GM12878 (cell line): ENCODE results near the gene PLSCR4. TPM values are rescaled to one million over a fixed set of nuclear protein-coding genes. Genes with fewer than 3 reads are reported as not detected.

Experiments used
- ATAC-seq: fragments of 200-7000 bp; cut with Tn5 transposase; 3 replicates; pipeline ENCODE4 v1.9.1; 2020; ENCODE audit warnings: mild to moderate bottlenecking, moderate library complexity
- BruUV-seq: library from RNA; stranded (reverse); fragments of 400-500 nt; replicated peaks from 2 replicates; lab custom pipeline; 2021; lab: Mats Ljungman, UMichigan
- CTCF ChIA-PET: fragments of 300-600 bp; sonication (Branson Sonifier 250); formaldehyde crosslinking; extraction: SDS; loops from one replicate; lab custom pipeline; 2021; ENCODE audit warnings: inconsistent platforms; lab: Yijun Ruan, JAX
- POLR2A ChIA-PET: fragments of 350-600 bp; formaldehyde crosslinking; extraction: SDS; loops from one replicate; lab custom pipeline; 2021; ENCODE audit warnings: inconsistent platforms; lab: Charles Lee
- RAD21 ChIA-PET: fragments of 300-600 bp; sonication (Branson Sonifier 250); formaldehyde crosslinking; loops from one replicate; lab custom pipeline; 2023; ENCODE audit warnings: antibody characterized with exemption; ENCODE audit not compliant: unreplicated experiment; lab: Charles Lee
- SMC1A ChIA-PET: fragments of 300-600 bp; sonication (Branson Sonifier 250); formaldehyde crosslinking; loops from one replicate; lab custom pipeline; 2023; ENCODE audit not compliant: unreplicated experiment, uncharacterized antibody; lab: Charles Lee
- DNase-seq: peaks from one replicate; pipeline ENCODE4 v3.0.0-alpha.2; 2011; ENCODE audit warnings: low read depth, low spot score
- FAIRE-seq: peaks from 3 replicates; lab custom pipeline; 2011; peaks lifted over from hg19 to GRCh38; lab: Jason Lieb, UNC
- H2AFZ ChIP-seq: 2 replicates; pipeline ENCODE4 v1.6.0; 2011; ENCODE audit warnings: low read depth, low read length, control low read depth; ENCODE audit not compliant: control insufficient read depth
- H3K27ac ChIP-seq: 2 replicates; pipeline ENCODE4 v1.5.1; 2011; ENCODE audit warnings: control low read depth; ENCODE audit not compliant: control insufficient read depth, insufficient read depth
- H3K27me3 ChIP-seq, 2 experiments: replicated peaks in 1 of 2; 2 replicates each; pipeline versions ENCODE4 v1.6.0 to v1.6.1; 2011; ENCODE audit warnings: low read length in 1 of 2; ENCODE audit not compliant: control insufficient read depth in 2 of 2, insufficient read depth in 2 of 2
- H3K36me3 ChIP-seq, 2 experiments: 2 replicates each; pipeline ENCODE4 v1.5.1; 2011; ENCODE audit warnings: low read length in 1 of 2; ENCODE audit not compliant: control insufficient read depth in 2 of 2, insufficient read depth in 2 of 2
- H3K4me1 ChIP-seq: 2 replicates; pipeline ENCODE4 v1.6.1; 2011; ENCODE audit warnings: mild to moderate bottlenecking, low read length, moderate library complexity, mixed read lengths; ENCODE audit not compliant: control insufficient read depth, insufficient read depth
- H3K4me2 ChIP-seq: 2 replicates; pipeline ENCODE4 v1.6.0; 2011; ENCODE audit warnings: control low read depth; ENCODE audit not compliant: control insufficient read depth, insufficient read depth
- H3K4me3 ChIP-seq: fragments of 200-600 bp; sonication (generic); 2 replicates; pipeline ENCODE4 v1.5.1; 2016
- H3K79me2 ChIP-seq: 2 replicates; pipeline ENCODE4 v1.6.0; 2011; ENCODE audit warnings: low read length; ENCODE audit not compliant: control insufficient read depth, insufficient read depth
- H3K9ac ChIP-seq: 2 replicates; pipeline ENCODE4 v1.8.0; 2011; ENCODE audit warnings: low read length, control low read depth, mixed read lengths; ENCODE audit not compliant: control insufficient read depth, insufficient read depth
- H3K9me3 ChIP-seq: replicated peaks from 3 replicates; pipeline ENCODE4 v1.5.1; 2011; ENCODE audit warnings: mild to moderate bottlenecking, low read length; ENCODE audit not compliant: control insufficient read depth, insufficient read depth
- H4K20me1 ChIP-seq: 2 replicates; pipeline ENCODE4 v1.6.0; 2011; ENCODE audit not compliant: control insufficient read depth, insufficient read depth
- ATF3 ChIP-seq: IDR thresholded peaks from 2 replicates; pipeline ENCODE4 v1.6.1; 2011; ENCODE audit warnings: low read depth, mild to moderate bottlenecking, low read length, moderate library complexity, borderline replicate concordance; ENCODE audit errors: extremely low read depth
- CEBPZ ChIP-seq: fragments of 150-350 bp; IDR thresholded peaks from 2 replicates; pipeline ENCODE4 v1.6.1; 2016; ENCODE audit warnings: low read depth, low read length
- E2F4 ChIP-seq: IDR thresholded peaks from 2 replicates; pipeline ENCODE4 v1.6.1; 2012; ENCODE audit warnings: low read depth, low read length, improper control_type of control experiment
- EED ChIP-seq: sonication (generic); IDR thresholded peaks from 2 replicates; pipeline ENCODE4 v1.6.1; 2016; ENCODE audit warnings: antibody characterized with exemption, low read depth
- IKZF2 ChIP-seq, 2 experiments: fragments of 450-650 bp; IDR thresholded peaks; 2 replicates each; pipeline ENCODE4 v1.6.1; 2017; ENCODE audit warnings: mild to moderate bottlenecking in 2 of 2, moderate library complexity in 2 of 2
- IRF3 ChIP-seq: fragments of 450-650 bp; IDR thresholded peaks from 2 replicates; pipeline ENCODE4 v1.6.1; 2014; ENCODE audit warnings: mild to moderate bottlenecking
- NR2C2 ChIP-seq: IDR thresholded peaks from 2 replicates; pipeline ENCODE4 v1.6.1; 2011; ENCODE audit warnings: borderline replicate concordance, low read depth; ENCODE audit not compliant: control insufficient read depth, insufficient read length
- POLR2A ChIP-seq: IDR thresholded peaks from 2 replicates; pipeline ENCODE4 v1.6.1; 2011; ENCODE audit warnings: low read depth, mild to moderate bottlenecking, low read length
- RAD51 ChIP-seq: fragments of 450-650 bp; IDR thresholded peaks from 2 replicates; pipeline ENCODE4 v1.6.1; 2016; ENCODE audit warnings: moderate library complexity, mild to moderate bottlenecking, inconsistent platforms
- RELB ChIP-seq: fragments of 450-650 bp; IDR thresholded peaks from 2 replicates; pipeline ENCODE4 v1.6.1; 2017; ENCODE audit warnings: low read depth, mild to moderate bottlenecking, moderate library complexity
- SP1 ChIP-seq: IDR thresholded peaks from one replicate; pipeline ENCODE4 v1.6.1; 2011; ENCODE audit warnings: low read depth, low read length
- SPI1 ChIP-seq: IDR thresholded peaks from 2 replicates; pipeline ENCODE4 v1.6.1; 2011; ENCODE audit warnings: low read depth, mild to moderate bottlenecking, low read length, moderate library complexity, borderline replicate concordance; ENCODE audit not compliant: insufficient read depth
- ZNF274 ChIP-seq: IDR thresholded peaks from one replicate; pipeline ENCODE4 v1.8.0; 2011; ENCODE audit not compliant: insufficient read length, insufficient read depth
- ZNF622 ChIP-seq: fragments of 450-650 bp; IDR thresholded peaks from 2 replicates; pipeline ENCODE4 v1.6.1; 2017; ENCODE audit warnings: mild to moderate bottlenecking, inconsistent platforms
- WGBS: methylation state at CpG from one replicate; pipeline ENCODE4 v1.1.6; 2016; ENCODE audit warnings: low lambda C conversion rate; ENCODE audit not compliant: insufficient replicate concordance, insufficient coverage; ENCODE audit errors: missing lambda C conversion rate; 5-methylcytosine and 5-hydroxymethylcytosine counted together
- in situ Hi-C: fragments of 300-500 bp; cut with MboI; formaldehyde crosslinking; loops from 9 replicates; pipeline ENCODE4 v1.14.3; 2018; ENCODE audit warnings: mixed read lengths
- intact Hi-C: fragments of 100-400 bp; cut with micrococcal nuclease; formaldehyde crosslinking; loops from one replicate; pipeline ENCODE4 v1.14.2; 2022; ENCODE audit not compliant: unreplicated experiment
- polyA plus RNA-seq, 11 experiments: library from polyadenylated mRNA; depleted of rRNA in 4 of 11; unstranded in 6 of 11; stranded (reverse) in 5 of 11; fragments of >200 nt; fragmentation: Nextera tagmentation in 4 of 11; fragmentation: Illumina TruSeq in 1 of 11; extraction: Ambion mirVana in 4 of 11; extraction: Trizol in 1 of 11; gene quantifications; 1 replicate in 1 of 11; 2 replicates in 10 of 11; pipeline versions ENCODE4 v1.2.1 to v1.2.3, GENCODE V29; 2011 to 2016; ENCODE audit warnings: inconsistent platforms in 2 of 11, missing spikeins in 2 of 11, low read depth in 1 of 11
- total RNA-seq, 4 experiments: library from RNA; depleted of rRNA in 3 of 4; stranded (reverse); fragments of >200 nt in 3 of 4; fragmentation: Illumina TruSeq in 1 of 4; extraction: Trizol in 1 of 4; gene quantifications; 2 replicates each; pipeline versions ENCODE4 v1.2.1 to v1.2.3, GENCODE V29; 2013 to 2021

Gene PLSCR4
- total and polyA plus RNA-seq, 10 of the 15 experiments (the other 5 are each of a cell fraction or from before 2014, with no cell fraction given), result 0.02 TPM; not detected in 9

GRCh38 chr3:146262371-146263110, 11.6 kb upstream of the PLSCR4 start (continued):
- no peak for TF ChIP-seq ATF3
- no peak for TF ChIP-seq NR2C2
- TF ChIP-seq ZNF622, result no peak
- TF ChIP-seq, all 136 proteins: peak for 0

GRCh38 chr3:146259880-146260589, 9.1 kb upstream of the PLSCR4 start:
- FAIRE-seq (no peak), DNase-seq (no peak), ATAC-seq (no peak)
- intact Hi-C loops (no loop called here), in situ Hi-C loops (no loop called here)
- H3K27ac ChIP-seq, result no peak overlapping the region
- ChIA-PET CTCF (no interaction called here), POLR2A (no interaction called here), SMC1A (no interaction called here), RAD21 (no interaction called here)
- H3K9ac ChIP-seq, result no peak overlapping the region
- 31% methylated on average over 5 of the region's 5 CpGs for WGBS
- H3K36me3 ChIP-seq, result no peaks in the 10 kb centered on the region
- no peaks in the 10 kb centered on the region for H3K9me3 ChIP-seq
- H3K4me1 ChIP-seq, result no peaks in the 10 kb centered on the region
- H3K4me2 ChIP-seq, result no peak overlapping the region
- H2AFZ ChIP-seq, result no peak overlapping the region
- no peaks in the 10 kb centered on the region for H4K20me1 ChIP-seq
- no TSS peak for BruUV-seq
- H3K27me3 ChIP-seq, result no peaks in the 10 kb centered on the region
- no peak overlapping the region for H3K4me3 ChIP-seq
- no peaks in the 10 kb centered on the region for H3K79me2 ChIP-seq
- TF ChIP-seq RELB, result no peak
- no peak for TF ChIP-seq SP1
- TF ChIP-seq E2F4, result no peak
- TF ChIP-seq IRF3, result no peak
- no peak for TF ChIP-seq CEBPZ
- no peak for TF ChIP-seq RAD51
- TF ChIP-seq ZNF274, result no peak
- TF ChIP-seq EED, result no peak
- no peak for TF ChIP-seq POLR2A
- TF ChIP-seq SPI1, result no peak
- TF ChIP-seq IKZF2 (IDR thresholded peaks at IDR 0.05), result no peak
